HG03095 (cell line): Measurements from ENCODE around the gene MYLK.

Experiments used
- ATAC-seq: cut with Tn5 transposase; IDR thresholded peaks from one replicate; pipeline ENCODE4 v1.9.1; 2021; ENCODE audit warnings: moderate library complexity; ENCODE audit not compliant: unreplicated experiment

Gene MYLK

DNA sequence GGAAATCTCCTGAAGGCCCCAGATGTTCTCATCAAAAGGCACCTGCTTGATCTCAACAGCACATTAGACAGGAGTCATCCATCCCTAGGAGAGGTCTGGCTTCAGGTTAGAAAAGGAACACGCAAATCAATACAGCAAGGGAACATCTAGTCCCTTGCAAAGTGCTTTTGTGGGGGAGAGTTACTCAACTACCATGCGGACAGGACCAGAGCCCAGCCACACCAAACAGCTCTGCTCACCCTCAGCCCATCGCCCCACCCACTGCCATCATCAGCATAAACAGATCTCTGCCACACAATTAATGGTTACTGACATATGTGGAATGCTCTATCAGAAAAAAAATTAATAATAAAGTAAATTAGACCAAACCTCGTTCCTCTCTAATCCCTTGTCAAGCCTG, 85.6 kb downstream of the MYLK start:
- no peak for ATAC-seq

DNA sequence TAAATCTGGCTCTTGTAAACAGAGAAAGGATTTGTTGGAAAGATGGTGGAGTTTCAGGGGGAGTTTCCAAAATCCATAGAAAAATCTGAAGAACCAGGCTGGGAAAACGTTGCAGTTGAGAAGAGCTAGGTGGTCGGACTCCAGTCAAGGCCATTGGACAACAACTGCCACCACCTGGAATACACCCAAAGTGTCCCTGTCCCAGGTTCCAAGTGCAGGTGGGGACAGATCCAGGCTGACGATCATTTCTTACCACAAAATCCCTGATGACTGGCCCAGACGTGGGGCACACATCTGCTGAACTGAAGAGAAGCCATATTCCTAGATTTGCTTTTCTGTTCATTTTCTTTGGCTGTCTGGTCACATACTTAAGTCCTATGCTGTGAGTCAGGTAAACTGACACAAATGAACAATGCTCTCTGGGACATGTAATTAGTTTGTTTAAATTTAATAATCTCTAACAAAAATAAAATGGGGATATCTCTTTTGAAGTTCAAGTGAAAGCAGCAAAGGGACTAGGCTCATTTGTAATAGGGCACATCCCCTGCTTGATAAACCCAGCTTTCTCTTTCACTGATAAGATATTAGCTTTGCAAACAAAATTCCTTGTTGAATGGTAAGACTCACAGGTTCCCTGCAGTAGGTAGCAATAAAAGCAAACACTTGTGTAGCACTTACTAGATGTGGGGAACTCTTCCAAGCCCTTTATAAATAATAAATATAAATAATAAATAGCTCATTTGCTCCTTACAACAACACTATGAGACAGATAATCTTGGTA, 88.5 kb downstream of the MYLK start:
- no peak for ATAC-seq

DNA sequence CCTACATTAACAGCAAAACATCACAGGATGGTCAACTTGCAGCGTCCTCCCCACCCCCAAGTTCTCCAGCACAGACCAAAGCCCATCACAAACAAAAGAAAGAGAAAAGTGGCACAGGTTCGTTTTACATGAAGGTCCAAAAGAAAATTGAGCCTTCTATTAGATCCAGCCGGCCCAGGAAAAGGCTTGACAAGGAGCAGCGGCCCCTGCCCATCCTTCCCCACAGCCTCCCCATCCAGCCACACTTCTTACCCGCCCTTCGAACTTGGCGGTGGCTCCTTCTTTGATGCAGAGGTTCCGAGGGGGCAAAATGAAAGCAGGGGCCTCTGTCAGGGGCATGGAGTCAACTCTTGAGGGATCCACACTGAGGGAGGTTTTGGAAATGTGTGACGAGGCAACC, 90.7 kb downstream of the MYLK start:
- ATAC-seq = no peak

DNA sequence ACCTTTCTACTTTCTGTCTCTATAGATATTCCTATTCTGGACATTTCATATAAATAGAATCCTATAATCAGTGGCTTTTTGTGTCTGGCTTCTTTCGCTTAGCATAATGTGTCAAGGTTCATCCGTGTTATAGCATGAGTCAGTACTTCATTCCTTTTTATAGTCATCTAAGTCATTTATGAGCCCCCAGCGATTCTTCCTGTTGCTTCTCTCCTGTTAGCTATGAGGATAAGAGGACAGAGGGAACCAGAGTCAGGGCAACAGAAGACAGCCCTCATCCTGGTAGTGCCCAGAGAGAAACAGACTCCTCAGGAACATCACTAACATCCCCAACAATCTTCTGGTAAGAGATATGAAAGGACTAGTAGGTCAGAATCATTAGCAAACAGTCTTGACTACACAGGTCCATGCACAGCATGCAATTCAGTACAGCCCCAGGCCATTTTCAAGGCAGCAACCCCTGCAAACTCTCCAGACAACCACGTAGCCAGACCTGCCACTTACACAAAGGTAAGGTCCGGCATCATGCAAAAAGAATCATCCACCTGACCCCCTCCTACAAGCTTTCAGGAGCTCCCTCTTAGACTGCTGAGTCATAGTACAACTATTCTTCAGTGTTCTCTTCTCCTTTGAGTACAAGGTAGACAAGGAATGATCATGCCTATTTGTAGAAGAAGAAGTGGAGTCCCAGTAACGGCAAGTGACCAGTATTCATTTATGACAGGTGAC, 91.5 kb downstream of the MYLK start:
- ATAC-seq = no peak

DNA sequence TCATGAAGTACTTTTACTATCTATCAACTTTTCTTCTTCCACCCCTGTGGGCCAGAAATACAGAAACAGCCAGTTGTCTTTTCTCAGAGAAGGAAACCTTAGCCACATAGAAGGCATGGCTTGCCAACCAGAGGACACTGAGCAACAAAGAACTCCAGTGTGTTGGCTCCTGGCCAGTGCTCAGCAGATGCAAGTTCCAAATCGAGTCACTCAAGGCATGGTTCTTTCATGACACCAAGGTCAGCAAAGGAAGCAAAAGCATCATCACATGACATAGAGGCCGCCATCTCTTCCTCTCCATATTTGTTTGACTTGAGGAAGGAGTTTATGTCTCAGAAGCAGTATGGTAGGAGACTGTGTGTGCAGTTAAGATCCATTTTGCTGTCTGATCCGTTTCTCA, 92.2 kb downstream of the MYLK start:
- ATAC-seq = no peak

DNA sequence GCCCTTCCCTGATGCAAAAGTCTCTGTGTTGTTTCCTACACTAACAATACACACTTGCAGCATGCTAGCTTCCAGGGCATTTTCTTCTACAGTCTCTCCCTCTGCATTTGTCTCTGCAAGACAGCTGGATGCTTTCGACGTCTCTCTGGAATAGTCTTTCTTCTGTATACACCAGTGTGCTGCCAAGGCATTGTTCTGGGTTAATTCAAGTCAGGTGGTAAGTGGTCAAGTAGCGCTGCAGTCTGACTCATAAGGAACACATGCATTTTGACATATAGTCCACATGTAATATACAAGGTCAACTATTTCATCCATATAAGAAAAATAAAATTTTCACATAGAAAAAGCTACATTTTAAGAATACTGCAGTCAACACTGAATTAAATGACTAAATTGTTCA, 92.7 kb downstream of the MYLK start:
- ATAC-seq = no peak

DNA sequence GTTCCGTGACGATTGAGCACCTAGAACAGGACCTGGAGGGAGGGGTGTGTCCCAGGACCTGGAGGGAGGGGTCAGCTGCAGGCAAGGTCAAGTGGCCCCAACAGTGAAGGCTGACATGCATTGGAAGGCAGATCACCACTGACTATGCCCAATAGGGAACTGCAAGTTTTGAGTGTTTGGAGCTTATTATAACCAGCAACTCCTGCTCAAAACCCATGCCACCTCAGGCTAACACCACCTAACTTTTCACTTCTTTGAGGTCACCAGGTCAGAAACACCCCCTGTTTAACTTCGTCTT, 93.1 kb downstream of the MYLK start:
- no peak for ATAC-seq

DNA sequence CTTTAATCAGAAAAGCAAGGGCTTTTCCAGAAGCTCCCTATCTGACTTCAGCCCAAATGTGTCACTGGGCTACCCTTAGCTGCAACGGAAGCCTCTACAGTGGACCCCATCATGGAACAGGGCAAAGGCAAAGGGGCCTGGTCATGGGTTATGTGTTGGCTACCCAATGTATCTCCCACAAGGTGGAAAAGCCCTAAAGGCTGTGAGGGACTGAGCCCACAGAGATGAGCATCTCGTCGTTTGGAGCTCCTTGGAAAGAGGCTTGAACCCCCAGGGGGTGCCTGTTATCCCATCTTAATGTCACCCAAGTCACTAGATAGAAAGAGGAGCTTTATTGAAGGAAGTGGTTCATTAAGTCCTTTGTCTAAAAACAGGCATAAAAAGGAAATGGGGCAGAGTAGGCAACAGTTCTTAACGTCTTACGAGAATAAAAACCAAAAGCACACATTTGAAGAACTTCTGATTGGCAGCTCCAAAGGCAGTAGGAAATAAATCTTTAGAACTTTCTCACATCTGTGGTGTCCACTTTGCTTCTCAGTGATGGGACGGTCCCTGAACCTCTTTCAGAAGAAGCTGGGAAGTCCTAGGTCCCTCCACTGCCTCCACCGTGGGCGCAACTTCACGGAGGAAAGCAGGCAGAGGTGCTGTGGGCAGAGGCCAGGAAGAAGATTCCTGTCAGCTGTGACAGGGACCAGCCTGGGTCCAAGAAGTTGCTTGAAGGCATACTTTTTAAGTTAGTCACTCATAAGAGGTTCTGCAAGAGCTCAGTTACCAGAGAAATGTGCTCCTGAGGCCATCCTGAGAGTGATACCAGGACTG, 93.7 kb downstream of the MYLK start:
- ATAC-seq = no peak

DNA sequence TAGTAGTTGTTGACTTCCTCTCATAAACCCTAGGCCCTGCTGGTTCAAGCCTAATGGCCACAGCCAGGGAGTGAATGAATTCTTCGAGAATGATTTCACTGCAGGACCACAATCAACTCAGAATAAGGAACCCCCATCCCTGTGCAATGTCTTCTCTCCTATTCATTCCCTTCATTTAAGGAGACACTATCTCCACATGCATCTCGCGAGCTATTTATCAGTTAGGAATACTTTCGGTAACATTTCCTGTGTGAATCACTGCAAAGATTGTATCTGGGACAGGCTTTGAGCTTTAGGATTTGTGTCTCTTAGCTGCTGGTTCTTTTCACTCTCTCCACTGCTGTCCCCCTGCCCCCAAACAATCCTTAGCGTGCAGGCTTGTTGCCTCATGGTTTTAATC, 94.4 kb downstream of the MYLK start:
- ATAC-seq = no peak

DNA sequence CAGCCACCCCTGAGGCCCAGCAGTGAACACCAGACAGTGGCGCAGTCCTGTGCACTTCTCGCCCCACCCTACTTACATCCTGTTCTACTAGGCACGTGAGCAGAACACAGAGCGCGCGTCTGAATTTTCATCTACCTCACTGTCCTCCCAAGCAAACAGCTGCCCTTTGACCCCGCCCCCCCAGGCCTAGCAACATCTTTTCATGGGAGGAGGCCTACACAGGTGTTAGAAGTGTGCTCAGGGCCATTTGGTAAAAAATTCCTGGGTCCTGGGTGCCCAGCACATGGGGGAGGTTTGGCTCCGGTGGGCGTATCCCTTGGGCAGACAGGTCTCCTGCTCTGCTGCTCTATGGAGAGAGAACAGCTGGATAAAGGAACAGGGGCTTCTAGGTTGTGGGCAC, 95.0 kb downstream of the MYLK start:
- ATAC-seq = no peak

DNA sequence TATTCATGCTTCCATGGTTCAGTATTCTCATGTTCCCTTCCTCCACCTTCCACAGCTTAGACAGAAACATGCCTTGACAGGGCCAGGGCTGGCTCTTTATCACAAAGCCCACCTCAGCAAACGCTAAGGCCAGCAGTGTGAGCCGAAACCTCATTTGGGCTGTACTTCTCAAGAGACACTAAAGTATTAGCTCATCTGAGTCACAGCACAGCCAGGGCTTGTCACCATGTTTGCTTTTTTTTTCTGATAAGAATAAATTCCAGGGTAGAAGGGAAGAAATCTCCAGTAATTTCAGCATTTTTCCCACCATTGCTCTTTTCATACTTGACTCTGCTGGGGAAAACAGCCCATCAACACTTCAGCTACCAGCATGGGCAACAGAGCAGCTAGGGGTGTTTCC, 95.4 kb downstream of the MYLK start:
- ATAC-seq = no peak

DNA sequence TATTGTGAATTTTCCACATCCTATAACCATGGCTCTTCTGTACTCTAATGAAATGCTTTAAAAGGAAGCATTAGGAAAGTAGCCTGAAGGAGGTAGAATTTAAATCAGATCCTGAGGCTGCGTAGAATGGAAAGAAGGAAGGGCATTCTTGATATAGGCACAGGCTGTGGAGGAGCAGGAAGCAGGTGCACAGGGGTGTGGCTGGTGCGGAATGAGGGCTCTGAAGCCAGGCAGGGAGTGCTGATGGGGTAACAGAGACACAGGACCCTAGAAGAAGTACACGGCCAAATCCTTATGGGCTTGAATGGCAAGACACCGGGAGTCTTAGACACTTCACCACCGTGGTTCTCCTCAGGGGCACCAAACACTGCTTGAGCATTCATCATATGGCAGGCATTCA, 97.0 kb downstream of the MYLK start:
- no peak for ATAC-seq

DNA sequence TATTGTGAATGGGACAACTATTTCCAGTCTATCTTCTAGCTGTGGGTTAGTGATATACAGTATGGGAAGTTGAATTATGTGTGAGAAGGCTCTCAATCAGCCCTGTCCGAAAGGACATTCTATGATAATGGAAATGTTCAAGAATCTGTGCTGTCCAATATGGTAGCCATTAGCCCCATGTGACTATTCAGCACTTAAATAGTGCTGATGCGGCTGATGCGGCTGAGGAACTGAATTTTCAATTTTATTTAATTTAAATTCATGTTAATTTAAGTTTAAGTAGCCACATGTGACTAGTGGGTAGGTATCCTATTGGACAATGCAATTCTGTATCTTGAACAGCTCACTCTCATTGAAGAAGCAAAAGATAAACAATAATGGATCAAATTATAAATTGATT, 98.5 kb downstream of the MYLK start:
- no peak for ATAC-seq

DNA sequence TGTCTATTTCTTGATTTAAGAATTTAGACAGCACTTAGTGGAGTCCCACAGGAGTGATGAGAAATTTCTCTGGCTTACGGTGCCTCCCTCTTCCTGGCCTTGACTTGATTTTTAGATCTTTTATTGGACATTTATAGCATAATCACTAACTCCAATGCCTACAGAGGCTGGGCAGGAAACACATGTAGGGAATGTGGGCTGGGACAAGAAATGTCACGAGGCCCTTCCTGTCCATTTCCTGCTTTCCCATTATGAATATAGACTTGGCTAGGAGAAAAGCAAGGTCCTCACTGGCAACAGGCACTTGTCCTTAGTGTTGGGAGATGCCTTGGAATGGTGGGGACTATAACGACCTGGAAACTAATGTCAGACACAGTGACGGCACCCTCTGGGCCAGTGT, 100.3 kb downstream of the MYLK start:
- ATAC-seq = no peak

DNA sequence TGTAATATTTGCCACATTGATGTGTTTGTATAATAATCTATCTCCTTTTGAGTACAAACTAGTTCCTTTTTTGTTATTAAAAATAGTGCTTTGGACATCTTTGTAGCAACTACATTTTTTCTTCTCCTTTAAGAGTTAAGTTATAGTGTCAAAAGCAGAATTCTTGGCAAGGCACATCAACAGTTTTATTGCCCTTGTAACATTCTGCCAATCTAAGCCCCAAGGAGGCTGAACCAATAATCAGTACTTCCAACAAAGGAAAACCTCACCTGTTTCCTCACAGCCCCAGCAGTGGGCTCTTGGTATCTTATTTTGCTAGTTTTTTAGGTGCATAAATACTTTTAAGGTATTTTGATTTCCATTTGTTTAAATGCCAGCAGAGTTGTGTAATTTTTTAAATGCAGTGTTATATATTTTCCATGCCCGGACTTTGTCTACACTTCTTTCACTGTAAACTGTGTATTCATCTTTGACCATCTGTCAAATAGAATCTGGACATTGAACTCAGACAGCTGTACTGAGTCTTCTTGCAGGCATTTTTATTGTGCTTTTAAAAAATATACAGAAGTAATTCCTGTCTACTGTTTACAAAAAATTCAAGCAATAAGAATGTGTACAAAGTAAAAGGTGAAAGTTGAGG, 101.0 kb downstream of the MYLK start:
- ATAC-seq = no peak

DNA sequence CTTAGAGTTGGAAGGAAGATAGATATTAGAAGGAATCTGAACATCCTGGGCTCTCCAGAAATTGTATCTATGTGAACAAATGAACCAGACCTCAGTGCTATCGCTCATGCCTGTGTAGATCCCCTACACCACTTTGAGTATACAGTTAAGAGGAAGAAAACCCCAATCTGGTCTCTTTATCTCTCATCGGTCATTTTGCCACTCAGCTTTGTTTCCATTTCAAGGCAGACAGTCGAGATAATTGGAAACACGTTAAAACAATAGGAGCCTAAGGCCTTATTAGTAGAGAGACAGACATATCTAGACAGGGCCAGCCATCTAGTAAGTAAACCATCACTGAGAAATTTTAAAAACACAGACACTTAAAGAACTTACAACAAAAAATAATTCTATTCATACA, 101.6 kb downstream of the MYLK start:
- no peak for ATAC-seq

DNA sequence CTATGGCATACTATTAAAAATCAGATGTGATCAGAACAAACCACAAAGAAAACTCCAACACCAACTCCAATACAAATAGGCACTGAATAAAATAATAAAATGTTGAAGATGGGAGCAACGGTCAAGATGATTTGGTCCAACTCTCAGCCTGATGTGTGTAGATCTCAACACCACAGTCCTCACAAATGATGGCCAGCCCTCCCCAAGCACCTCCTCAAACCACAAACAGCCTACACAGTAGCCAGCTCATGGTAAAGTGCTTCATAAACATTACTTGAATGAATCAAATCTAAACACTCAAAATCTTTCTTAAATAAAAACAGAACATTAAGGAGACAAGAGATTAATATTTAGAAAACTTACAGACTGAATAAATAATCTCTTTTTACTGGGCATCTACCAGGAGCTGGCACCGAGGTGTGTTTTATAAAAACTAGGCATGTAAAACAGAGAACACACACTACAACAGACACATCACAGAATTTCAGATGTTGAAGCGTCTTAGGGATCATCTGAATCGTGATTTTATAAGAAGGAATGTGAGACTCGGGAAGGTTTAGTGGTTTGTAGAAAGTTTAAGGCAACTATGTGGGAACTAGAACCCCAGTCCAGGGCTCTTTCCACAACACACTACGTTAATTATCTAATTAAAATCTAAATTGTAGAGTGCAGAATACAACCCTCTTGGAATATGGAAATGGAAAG, 102.4 kb downstream of the MYLK start:
- ATAC-seq = no peak

DNA sequence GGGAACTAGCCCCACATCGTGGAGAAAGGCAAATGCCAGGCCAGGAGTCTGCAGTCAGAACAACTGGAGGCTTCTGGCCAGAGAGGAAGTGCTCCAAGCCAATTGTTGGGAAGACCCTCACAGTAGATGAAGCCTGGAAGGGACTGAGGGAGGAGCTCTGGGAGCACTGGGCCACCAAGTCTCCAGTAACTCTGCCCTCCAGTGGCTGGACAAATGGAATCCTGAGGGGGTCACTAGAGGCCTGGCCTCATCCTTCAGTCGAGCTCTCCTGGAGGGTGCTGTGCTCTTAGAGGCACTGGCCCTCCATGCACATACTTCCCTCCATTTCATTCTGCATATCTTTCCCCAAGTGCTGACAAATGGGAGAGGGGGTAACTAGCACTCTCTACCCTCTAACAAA, 103.0 kb downstream of the MYLK start:
- no peak for ATAC-seq

DNA sequence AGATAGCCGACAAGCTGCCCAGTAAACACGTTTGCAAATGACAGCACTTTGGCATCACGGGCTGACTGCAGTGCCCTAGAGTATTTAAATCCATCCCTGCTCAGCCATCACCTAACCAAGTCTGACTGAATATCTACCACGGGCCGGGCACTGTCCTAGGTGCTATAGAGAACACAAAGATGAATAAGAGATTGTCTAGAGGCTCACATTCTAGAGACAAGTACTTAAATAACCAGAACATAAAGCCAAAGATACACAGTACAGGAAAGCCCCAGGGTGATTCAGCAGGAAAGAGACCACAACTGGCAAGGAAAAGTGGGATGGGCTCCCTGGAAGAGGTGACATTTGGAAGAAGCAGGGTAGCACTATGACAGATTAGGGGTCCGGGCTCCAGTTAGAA, 103.5 kb downstream of the MYLK start:
- ATAC-seq = no peak

DNA sequence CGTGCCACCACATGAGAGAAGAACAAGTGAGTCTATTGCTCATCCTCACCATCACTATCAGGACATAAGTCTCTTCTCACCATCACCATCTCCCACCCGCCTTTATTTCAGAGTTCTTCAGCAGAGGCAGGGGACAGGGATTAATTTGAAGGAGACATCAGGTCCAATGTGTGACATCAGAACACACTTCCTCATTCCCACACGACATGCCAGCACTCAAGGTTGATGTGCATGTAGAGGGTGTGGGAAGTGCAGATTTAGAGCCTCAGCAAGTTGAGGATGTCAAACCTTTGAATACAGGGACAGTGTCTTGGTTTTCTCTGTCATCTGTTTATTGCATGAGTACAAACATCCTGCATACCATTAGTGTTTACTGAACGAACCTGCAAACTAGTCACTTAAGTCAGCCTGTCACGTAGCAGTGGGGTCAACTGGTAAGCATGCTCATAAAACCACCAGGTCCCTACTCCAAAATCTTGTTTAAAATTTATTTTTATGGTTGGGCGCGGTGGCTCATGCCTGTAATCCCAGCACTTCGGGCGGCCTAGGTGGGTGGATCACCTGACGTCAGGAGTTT, 104.4 kb downstream of the MYLK start:
- ATAC-seq = no peak
